ENCODE data around the gene MBTPS2. TPM values are rescaled to one million over a fixed set of nuclear protein-coding genes. Genes with fewer than 3 reads are reported as not detected.

MBTPS2 gene
- total RNA-seq = 21.9 TPM

DNA sequence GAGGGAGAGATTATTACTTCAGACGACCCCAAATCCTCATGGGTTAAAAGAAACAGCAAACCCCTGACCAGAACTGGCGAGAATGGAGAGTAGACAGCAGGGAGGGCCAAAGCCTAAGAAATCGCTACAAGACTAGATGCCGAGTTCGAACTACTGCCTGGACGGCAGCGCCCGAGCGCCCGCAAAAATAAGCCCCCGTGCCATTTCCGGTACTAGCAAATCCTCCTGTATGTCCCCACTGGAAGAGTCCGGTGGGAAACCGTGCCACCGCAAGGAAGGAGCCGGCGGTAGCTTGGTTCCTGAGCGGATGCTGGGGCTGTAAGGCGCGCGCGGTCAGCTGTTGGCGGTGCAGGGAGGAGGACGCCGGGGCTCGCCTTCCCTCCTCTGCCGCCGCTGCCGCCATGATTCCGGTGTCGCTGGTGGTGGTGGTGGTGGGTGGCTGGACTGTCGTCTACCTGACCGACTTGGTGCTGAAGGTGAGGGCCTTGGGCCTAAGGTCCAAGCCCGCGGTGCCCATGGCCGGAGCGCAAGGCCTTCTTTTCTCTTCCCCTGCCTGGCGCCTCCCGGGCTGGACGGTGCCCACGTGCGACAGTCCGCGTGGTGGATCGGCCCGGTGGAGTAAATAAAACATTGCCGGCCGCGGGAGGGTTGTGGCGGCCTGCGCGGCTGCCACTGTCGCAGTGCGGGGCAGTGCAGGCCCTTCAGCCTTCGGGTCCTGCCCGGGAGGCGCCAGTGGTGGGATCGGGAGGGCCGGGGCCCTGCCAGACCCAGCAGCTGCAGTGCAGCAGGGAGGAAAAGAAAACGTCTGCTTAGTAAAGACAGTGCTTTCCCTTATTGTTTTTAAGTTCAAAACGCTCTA is at the start of gene MBTPS2:
TSS of gene MBTPS2 (plus strand) at position 284 of the 859 bp plus-strand sequence. CDS start at position 402, 118 bp downstream.

DNA sequence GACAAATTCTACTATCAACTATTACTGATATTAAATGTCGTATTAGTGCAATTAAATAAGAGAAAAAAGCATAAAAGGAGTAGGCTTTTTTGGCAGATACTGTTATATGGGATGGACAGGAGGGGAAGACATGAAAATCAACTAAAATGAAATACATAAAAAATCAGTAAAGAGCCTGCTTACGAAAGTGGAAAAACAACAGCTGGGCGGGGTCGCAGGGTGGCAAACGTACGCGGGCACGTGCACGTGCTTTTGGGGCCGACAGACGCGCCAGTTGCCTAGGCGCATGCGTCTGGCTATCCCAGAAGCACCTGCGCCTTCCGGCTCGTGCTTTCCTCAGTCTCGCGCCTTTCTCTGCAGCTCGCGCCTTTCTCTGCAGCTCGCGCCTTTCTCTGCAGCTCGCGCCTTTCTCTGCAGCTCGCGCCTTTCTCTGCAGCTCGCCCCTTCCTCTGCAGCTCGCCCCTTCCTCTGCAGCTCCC is 16.6 kb downstream of the MBTPS2 start, which contains the start of gene YY2:
TSS of gene YY2 (plus strand) at position 51 of the 479 bp plus-strand sequence. CDS start 498 bp downstream, outside the sequence.

Small RNA genes lying within 50 kb of the gene (small RNA-seq; reads per million reads assigned to genes)
- not detected for gene U73479.1

Other genes starting within 250 kb of the MBTPS2 start
- gene KLHL34, start 181.3 kb upstream of the MBTPS2 start, total RNA-seq = 0.23 TPM
- gene SMPX, start 81.5 kb upstream of the MBTPS2 start, total RNA-seq = not detected
- 1.4 TPM for gene YY2, start 16.4 kb downstream of the MBTPS2 start, total RNA-seq
- 132 TPM for gene SMS, start 101.1 kb downstream of the MBTPS2 start, total RNA-seq
- gene PHEX, start 192.7 kb downstream of the MBTPS2 start, total RNA-seq = 1.4 TPM